BJ (cell line): ENCODE results near the gene OGFOD3. TPM values are rescaled to one million over a fixed set of nuclear protein-coding genes. Genes with fewer than 3 reads are reported as not detected.

Experiments
- CTCF ChIA-PET: fragments of 350-600 bp; formaldehyde crosslinking; extraction: SDS; loops from one replicate; lab custom pipeline; 2021; ENCODE audit warnings: antibody characterized with exemption, inconsistent platforms; lab: Yijun Ruan, JAX
- POLR2A ChIA-PET: fragments of 300-600 bp; sonication (Branson Sonifier 250); formaldehyde crosslinking; extraction: SDS; loops from one replicate; lab custom pipeline; 2021; ENCODE audit warnings: antibody characterized with exemption; lab: Charles Lee
- DNase-seq: peaks from one replicate; pipeline ENCODE4 v3.0.0-alpha.2; 2011; ENCODE audit warnings: low read depth
- H3K27me3 ChIP-seq: 2 replicates; pipeline ENCODE4 v1.6.0; 2011; ENCODE audit warnings: low read length; ENCODE audit not compliant: control insufficient read depth, insufficient read depth
- H3K36me3 ChIP-seq: 2 replicates; pipeline ENCODE4 v1.5.1; 2011; ENCODE audit warnings: low read length; ENCODE audit not compliant: control insufficient read depth, insufficient read depth
- H3K4me3 ChIP-seq: 2 replicates; pipeline ENCODE4 v1.5.1; 2011; ENCODE audit warnings: low read depth, mild to moderate bottlenecking, control low read depth, low read length
- polyA plus RNA-seq: library from polyadenylated mRNA; depleted of rRNA; stranded (reverse); fragments of >200 nt; gene quantifications from 2 replicates; pipeline ENCODE4 v1.2.3, GENCODE V29; 2011
- TF ChIP-seq, protein P1 (sequence below): IDR thresholded peaks from 2 replicates; pipeline ENCODE4 v1.5.1; 2011; ENCODE audit warnings: low read depth, mild to moderate bottlenecking, control low read depth, inconsistent platforms, low read length, moderate library complexity; ENCODE audit not compliant: insufficient read depth

The OGFOD3 gene
- polyA plus RNA-seq, 1 experiment = 37.9 TPM

DNA sequence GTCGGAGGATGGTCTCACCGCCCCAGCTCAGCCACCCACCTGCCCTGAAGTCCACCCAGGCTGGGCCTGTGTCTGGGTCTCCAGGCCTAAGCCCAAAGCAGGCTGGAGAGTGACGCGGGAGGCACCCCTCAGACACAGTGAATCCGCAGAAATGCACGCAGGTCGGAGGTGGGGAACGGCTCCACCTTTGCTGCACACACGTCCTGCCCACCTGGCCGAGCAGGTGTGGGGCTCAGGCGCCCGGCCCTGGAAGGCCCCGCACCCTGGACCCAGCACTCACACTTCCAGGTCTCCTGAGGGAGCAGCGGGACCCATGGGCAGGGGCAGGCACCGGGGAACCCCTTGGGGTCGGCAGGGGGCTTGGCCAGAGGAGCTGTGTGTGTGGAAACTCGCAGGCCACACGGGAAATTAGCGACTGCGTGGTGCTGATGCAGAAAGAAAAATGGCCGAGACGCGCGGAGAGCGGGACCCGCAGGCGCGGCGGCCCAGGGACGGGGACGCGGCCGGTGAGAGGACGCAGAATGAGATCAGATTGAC lies 21.5 kb upstream of the OGFOD3 start:
- ChIA-PET POLR2A (no interaction called here), CTCF (no interaction called here)
- Histone ChIP-seq H3K4me3 (no peak overlapping the region), H3K36me3 (peaks cover 17% of the 10 kb centered on the region), H3K27me3 (no peaks in the 10 kb centered on the region)
- no peak for DNase-seq
- TF ChIP-seq, protein P1, sequence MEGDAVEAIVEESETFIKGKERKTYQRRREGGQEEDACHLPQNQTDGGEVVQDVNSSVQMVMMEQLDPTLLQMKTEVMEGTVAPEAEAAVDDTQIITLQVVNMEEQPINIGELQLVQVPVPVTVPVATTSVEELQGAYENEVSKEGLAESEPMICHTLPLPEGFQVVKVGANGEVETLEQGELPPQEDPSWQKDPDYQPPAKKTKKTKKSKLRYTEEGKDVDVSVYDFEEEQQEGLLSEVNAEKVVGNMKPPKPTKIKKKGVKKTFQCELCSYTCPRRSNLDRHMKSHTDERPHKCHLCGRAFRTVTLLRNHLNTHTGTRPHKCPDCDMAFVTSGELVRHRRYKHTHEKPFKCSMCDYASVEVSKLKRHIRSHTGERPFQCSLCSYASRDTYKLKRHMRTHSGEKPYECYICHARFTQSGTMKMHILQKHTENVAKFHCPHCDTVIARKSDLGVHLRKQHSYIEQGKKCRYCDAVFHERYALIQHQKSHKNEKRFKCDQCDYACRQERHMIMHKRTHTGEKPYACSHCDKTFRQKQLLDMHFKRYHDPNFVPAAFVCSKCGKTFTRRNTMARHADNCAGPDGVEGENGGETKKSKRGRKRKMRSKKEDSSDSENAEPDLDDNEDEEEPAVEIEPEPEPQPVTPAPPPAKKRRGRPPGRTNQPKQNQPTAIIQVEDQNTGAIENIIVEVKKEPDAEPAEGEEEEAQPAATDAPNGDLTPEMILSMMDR = no peak

DNA sequence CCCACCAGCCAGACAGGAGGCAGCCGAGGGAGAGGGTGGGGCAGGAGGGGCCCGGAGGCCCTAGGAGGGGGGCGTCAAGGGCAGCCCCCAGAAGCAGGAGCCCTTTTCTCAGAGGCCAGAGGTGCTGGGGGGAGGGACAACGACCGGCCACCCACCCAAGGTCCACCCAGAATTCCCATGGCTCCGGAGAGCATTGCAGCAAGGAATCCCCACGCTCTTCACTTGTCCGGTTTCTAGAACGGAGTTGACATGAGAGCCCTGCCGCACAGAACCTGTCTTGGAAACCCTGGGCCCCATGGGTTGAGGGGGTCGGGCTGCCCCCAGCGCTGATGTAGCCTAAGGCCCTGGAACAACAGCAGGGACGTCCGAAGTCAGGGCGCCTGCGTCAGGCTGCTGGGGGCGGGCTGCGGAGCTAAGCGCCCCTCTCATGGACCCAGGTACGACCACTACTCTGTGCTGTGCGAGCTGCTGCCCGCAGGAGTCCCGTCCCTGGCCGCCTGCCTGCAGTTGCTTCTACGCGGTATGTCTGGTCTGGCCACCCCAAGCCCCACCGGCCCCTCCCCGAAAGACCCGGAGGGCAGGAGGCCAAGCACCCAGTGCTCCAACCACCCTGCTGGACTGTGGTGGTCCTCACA lies 20.9 kb upstream of the OGFOD3 start:
- H3K36me3 ChIP-seq = peaks cover 14% of the 10 kb centered on the region
- no peak overlapping the region for H3K4me3 ChIP-seq
- DNase-seq = no peak
- ChIA-PET CTCF (no interaction called here), POLR2A (no interaction called here)
- no peaks in the 10 kb centered on the region for H3K27me3 ChIP-seq
- TF ChIP-seq, protein P1 = no peak

GRCh38 chr17:82438401-82439193 lies 20.2 kb upstream of the OGFOD3 start:
- ChIA-PET POLR2A (no interaction called here), CTCF (interaction anchor here (0.8 kb wide), 1 partner anchor 14 kb away, joined by 3 read pairs; no protein-coding TSS in a partner anchor)
- peaks cover 8% of the 10 kb centered on the region for H3K36me3 ChIP-seq
- no peak overlapping the region for H3K4me3 ChIP-seq
- no peaks in the 10 kb centered on the region for H3K27me3 ChIP-seq
- TF ChIP-seq, protein P1 = no peak
- DNase-seq = no peak

DNA sequence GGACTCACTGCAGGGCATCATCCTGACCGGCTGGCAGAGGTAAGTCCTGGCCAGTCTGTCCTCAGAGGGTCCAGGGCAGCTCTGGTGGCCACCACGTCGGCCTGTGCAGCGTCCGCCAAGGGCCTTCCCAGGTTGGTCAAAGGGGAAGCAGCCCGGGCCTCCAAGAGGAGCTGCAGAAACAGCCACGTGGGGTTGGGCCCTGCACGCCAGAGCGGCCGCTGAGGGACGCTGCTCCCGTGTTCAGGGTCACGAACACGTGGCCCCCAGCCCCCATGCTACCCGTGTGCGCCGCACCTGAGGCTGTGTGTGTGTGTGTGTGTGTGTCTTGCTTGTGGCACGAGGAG lies 18.9 kb upstream of the OGFOD3 start:
- Histone ChIP-seq H3K27me3 (no peaks in the 10 kb centered on the region), H3K36me3 (peaks cover 6% of the 10 kb centered on the region), H3K4me3 (no peak overlapping the region)
- POLR2A ChIA-PET = no interaction called here
- DNase-seq = no peak
- CTCF ChIA-PET = interaction anchor here (0.5 kb wide), 1 partner anchor 90 kb away, joined by 3 read pairs; no protein-coding TSS in a partner anchor
- TF ChIP-seq, protein P1 = no peak

DNA sequence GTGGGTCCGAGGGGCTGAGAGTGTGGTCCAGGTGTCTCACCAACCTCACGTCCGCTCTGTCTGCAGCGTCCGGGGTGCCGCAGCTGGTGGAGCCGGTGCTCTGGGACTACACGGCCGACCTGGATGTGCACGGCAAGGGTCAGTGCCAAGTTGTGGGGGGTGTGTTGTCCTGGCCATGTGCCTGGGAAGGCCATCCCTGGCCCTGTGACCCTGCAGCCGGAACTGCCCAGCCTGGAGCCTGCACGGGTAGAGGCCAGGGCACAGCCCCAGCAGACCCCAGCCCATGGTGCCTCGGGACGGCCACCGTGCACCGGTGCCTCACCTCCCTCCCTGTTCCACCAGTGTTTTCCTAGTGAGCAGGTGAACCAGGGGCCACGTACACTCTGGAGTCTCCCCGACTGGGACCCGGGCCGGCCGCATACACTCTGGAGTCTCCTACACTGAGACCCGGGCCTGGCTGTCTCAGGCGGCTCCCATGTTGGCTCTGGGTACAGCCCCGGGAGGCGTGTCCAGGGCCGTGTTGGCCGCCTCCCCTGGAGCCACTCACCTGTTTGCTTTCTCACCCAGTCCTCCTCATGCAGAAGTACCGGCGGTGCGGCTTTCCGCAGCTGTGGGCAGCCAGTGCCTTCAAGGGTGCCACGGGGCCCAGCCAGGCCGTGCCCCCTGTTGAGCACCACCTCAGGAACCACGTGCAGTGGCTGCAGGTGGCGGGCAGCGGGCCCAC lies 18.4 kb upstream of the OGFOD3 start:
- CTCF ChIA-PET = interaction anchor here (0.5 to 1.6 kb wide), 2 partner anchors 12 to 91 kb away, joined by 3 to 7 read pairs; no protein-coding TSS in a partner anchor
- POLR2A ChIA-PET = no interaction called here
- no peak for DNase-seq
- H3K4me3 ChIP-seq = no peak overlapping the region
- peaks cover 4% of the 10 kb centered on the region for H3K36me3 ChIP-seq
- H3K27me3 ChIP-seq = no peaks in the 10 kb centered on the region
- TF ChIP-seq, protein P1 = no peak
